ENCODE measurements around the gene RNF217. TPM values are rescaled to one million over a fixed set of nuclear protein-coding genes. Genes with fewer than 3 reads are reported as not detected.

The RNF217 gene
- total and polyA plus RNA-seq, 2 of the 8 experiments (the other 6 are each of a cell fraction or from before 2014, with no cell fraction given), result 2.0 to 8.9 TPM

DNA sequence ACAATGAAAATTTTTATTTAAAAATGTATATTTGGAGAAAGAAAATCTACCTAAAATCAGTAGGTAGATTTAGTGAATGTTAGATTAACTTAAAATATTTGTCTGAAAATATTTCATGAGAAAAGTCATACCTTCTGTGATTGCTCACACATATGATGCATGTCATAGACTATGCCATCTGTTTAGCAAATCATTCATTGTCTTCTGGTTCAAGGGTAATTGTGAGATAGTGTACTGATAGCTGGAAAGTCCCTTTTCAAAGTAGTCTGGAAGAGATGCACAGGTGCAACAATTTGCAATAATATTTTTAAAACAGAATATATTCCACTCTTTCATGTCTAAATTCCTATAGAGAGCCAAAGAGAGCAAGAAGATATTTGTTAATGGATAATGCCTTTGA, 21.0 kb upstream of the RNF217 start (continued):
- no peak for TF ChIP-seq CHD7 (IDR thresholded peaks at IDR 0.05; ENCODE audit: insufficient replicate concordance, low read length)
- no peak for TF ChIP-seq CREB1 (IDR thresholded peaks at IDR 0.05)
- no peak for TF ChIP-seq SIRT6 (IDR thresholded peaks at IDR 0.05; ENCODE audit: low read length)
- TF ChIP-seq HDAC2 (IDR thresholded peaks at IDR 0.05; ENCODE audit: borderline replicate concordance in 1 of 2, low read depth in 2 of 2, low read length in 2 of 2), result no peak
- no peak for TF ChIP-seq EZH2 (IDR thresholded peaks at IDR 0.05; ENCODE audit: low read depth, low read length, severe bottlenecking)
- no peak for TF ChIP-seq SUZ12 (IDR thresholded peaks at IDR 0.05; ENCODE audit: low read length)
- TF ChIP-seq MAX (IDR thresholded peaks at IDR 0.05), result no peak
- TF ChIP-seq HDAC6 (IDR thresholded peaks at IDR 0.05; ENCODE audit: low read depth, low read length), result no peak

Data from H1 (cell line).